Esophagus squamous epithelium (tissue), 5 donors: Measurements from ENCODE around the gene ALKBH5. TPM values are rescaled to one million over a fixed set of nuclear protein-coding genes. Genes with fewer than 3 reads are reported as not detected.

Experiments used
- DNase-seq: peaks from one replicate; lab custom pipeline; 2025; lab: John Stamatoyannopoulos, UW
- H3K27ac ChIP-seq, 4 donors: fragments of 200-600 bp; sonication (generic); one replicate each; pipeline ENCODE4 v1.5.1; 2016 to 2019; ENCODE audit warnings: mild to moderate bottlenecking in 1 of 4
- H3K27me3 ChIP-seq, 4 donors: fragments of 200-600 bp; sonication (generic); 1 replicate in 3 of 4; 2 replicates in 1 of 4; pipeline versions ENCODE4 v1.5.1 to v1.6.0; 2017 to 2021; ENCODE audit warnings: antibody characterized with exemption in 1 of 4
- H3K36me3 ChIP-seq, 3 donors: fragments of 200-600 bp; sonication (generic); one replicate each; pipeline ENCODE4 v1.5.1; 2016 to 2019
- H3K4me1 ChIP-seq, 3 donors: fragments of 200-600 bp; sonication (generic); one replicate each; pipeline ENCODE4 v1.5.1; 2017 to 2019
- H3K4me3 ChIP-seq, 4 donors: fragments of 200-600 bp; sonication (generic); 1 replicate in 3 of 4; 2 replicates in 1 of 4; pipeline ENCODE4 v1.5.1; 2016 to 2019; ENCODE audit warnings: mild to moderate bottlenecking in 2 of 4, moderate library complexity in 1 of 4
- H3K9me3 ChIP-seq, 3 donors: fragments of 200-600 bp; sonication (generic); one replicate each; pipeline ENCODE4 v1.5.1; 2016 to 2019
- POLR2A ChIP-seq, 4 donors: fragments of 450-650 bp; IDR thresholded peaks; one replicate each; pipeline ENCODE4 v1.6.1; 2017; ENCODE audit warnings: antibody characterized with exemption in 4 of 4, mild to moderate bottlenecking in 4 of 4, moderate library complexity in 3 of 4
- WGBS, 2 donors: methylation state at CpG; one replicate each; pipeline ENCODE4 v1.1.5; 2018; 5-methylcytosine and 5-hydroxymethylcytosine counted together
- intact Hi-C: fragments of 100-400 bp; cut with DNase I; formaldehyde crosslinking; loops from one replicate; pipeline ENCODE4 v1.15.0; 2022
- total RNA-seq, 4 donors: library from RNA; depleted of rRNA; stranded (reverse); fragments of >200 nt; gene quantifications; one replicate each; pipeline ENCODE4 v1.1.0, GENCODE V29; 2016
- TF ChIP-seq, protein P1 (sequence below), 6 experiments: fragments of 450-650 bp in 4 of 6; fragments of 200-600 bp in 2 of 6; sonication (generic) in 2 of 6; IDR thresholded peaks; one replicate each; pipeline ENCODE4 v1.5.1; 2016 to 2019; ENCODE audit warnings: antibody characterized with exemption in 6 of 6, mild to moderate bottlenecking in 4 of 6, moderate library complexity in 4 of 6
- donor health status: DM: yes; HTN: yes; CAD: no.

Gene ALKBH5
- total RNA-seq, 4 donors from 2014 or later, result 55.8 to 58.9 (median 56.9) TPM

DNA sequence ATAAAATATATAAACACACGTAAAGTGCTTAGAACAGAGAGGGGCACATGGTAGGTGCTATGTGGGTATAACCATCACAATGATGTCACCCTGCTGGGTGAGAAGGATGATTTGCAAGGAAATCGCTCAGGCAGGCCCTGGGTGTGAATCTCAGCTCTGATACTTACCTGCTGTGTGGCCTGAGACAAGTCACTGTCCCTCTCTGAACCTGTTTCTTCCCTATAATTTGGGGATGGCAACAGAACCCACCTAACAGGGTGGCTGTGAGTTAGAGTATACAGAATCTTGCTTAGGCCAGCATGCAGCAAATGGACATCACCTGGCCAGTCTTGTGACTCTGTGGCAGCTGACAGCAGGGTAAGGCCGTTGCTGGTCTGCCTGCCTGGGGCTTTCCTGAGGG is 36.6 kb upstream of the ALKBH5 start:
- no peak overlapping the region for H3K27ac ChIP-seq
- H3K27me3 ChIP-seq, result peaks cover 0 to 18% (median 0%) of the 10 kb centered on the region in 4 donors
- 74 to 77% methylated on average over 3 of the region's 3 CpGs for WGBS, 2 donors
- peaks cover 0 to 7% (median 0%) of the 10 kb centered on the region in 3 donors for H3K4me1 ChIP-seq
- intact Hi-C loops, result no loop called here
- no peak overlapping the region for H3K4me3 ChIP-seq
- no peak for DNase-seq
- TF ChIP-seq POLR2A (IDR thresholded peaks at IDR 0.05), result no peak
- TF ChIP-seq, protein P1, sequence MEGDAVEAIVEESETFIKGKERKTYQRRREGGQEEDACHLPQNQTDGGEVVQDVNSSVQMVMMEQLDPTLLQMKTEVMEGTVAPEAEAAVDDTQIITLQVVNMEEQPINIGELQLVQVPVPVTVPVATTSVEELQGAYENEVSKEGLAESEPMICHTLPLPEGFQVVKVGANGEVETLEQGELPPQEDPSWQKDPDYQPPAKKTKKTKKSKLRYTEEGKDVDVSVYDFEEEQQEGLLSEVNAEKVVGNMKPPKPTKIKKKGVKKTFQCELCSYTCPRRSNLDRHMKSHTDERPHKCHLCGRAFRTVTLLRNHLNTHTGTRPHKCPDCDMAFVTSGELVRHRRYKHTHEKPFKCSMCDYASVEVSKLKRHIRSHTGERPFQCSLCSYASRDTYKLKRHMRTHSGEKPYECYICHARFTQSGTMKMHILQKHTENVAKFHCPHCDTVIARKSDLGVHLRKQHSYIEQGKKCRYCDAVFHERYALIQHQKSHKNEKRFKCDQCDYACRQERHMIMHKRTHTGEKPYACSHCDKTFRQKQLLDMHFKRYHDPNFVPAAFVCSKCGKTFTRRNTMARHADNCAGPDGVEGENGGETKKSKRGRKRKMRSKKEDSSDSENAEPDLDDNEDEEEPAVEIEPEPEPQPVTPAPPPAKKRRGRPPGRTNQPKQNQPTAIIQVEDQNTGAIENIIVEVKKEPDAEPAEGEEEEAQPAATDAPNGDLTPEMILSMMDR (IDR thresholded peaks at IDR 0.05), result no peak
- H3K9me3 ChIP-seq, result no peaks in the 10 kb centered on the region
- no peaks in the 10 kb centered on the region for H3K36me3 ChIP-seq

DNA sequence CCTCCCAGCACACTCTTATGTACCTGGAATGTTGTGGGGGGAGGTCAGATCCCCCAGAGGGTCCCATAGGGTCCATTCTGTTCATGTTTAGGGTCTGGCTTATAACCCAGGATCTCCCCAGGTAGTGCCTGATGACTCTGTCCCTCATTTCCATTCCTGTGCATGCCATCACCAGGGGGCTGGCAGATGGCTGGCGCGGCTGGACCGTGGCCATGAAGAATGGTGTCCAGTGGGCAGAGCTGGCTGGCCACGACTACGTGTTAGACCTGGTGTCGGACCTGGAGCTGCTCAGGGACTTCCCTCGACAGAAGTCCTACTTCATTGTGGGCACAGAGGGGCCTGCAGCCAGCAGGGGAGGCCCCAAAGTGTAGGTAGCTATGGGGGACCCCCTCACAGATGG is 35.0 kb upstream of the ALKBH5 start:
- 80% methylated on average over 1 of the region's 7 CpGs; no CpG with 5 or more reads in 1 of the 2 donors for WGBS, 2 donors
- TF ChIP-seq, protein P1 (IDR thresholded peaks at IDR 0.05), result no peak
- no peak for DNase-seq
- intact Hi-C loops, result no loop called here
- no peaks in the 10 kb centered on the region for H3K9me3 ChIP-seq
- peaks cover 6 to 17% (median 9%) of the 10 kb centered on the region in 3 donors for H3K4me1 ChIP-seq
- no peak overlapping the region for H3K27ac ChIP-seq
- peaks cover 0 to 2% (median 0%) of the 10 kb centered on the region in 4 donors for H3K27me3 ChIP-seq
- H3K36me3 ChIP-seq, result no peaks in the 10 kb centered on the region
- H3K4me3 ChIP-seq, result no peak overlapping the region

DNA sequence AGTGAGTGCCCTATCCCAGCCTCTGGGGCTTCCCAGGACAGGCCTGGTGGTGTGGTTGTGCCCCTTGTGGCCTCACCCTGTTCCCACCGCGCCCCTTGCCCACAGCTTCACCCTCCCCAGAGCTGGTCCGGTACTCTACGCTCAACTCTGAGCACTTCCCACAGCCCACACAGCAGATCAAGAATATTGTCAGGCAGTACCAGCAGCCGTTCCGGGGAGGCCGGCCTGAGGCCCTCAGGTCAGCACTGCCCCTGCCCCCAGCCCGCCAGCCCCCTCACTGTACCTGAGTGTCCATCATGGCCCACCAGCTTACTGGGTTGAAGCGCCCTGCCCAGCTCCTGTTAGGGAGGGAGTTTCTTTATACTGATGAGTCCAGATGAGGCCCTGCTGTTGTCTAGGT is 32.3 kb upstream of the ALKBH5 start:
- H3K36me3 ChIP-seq, result no peaks in the 10 kb centered on the region
- H3K27ac ChIP-seq, result no peak overlapping the region
- no peak for DNase-seq
- intact Hi-C loops, result no loop called here
- H3K9me3 ChIP-seq, result no peaks in the 10 kb centered on the region
- H3K4me3 ChIP-seq, result no peak overlapping the region
- peaks cover 6 to 25% (median 9%) of the 10 kb centered on the region in 3 donors for H3K4me1 ChIP-seq
- WGBS, 2 donors, result 100% methylated on average over 2 of the region's 9 CpGs; no CpG with 5 or more reads in 1 of the 2 donors
- TF ChIP-seq, protein P1 (IDR thresholded peaks at IDR 0.05), result no peak
- TF ChIP-seq POLR2A (IDR thresholded peaks at IDR 0.05), result no peak
- H3K27me3 ChIP-seq, result no peaks in the 10 kb centered on the region

DNA sequence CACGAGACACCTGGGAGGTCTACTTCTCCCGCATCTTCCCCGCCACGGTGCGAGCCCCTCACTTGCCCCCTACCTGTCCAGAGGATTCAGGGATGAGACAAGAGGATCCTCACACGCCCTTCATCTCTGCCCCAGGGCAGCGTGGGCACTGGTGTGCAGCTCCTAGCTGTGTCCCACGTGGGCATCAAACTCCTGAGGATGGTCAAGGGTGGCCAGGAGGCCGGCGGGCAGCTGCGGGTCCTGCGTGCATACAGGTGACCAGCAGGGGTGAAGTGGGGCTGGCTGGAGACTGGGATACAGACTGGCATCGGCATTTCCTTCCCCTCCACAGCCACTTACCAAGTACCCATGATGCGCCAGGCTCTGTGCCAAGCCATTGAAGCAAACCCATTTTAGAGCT is 28.4 kb upstream of the ALKBH5 start:
- H3K27ac ChIP-seq, result peak overlapping the region in 1 of 4 donors; percentile 3
- 91 to 93% methylated on average over 8 to 12 of the region's 14 CpGs for WGBS, 2 donors
- intact Hi-C loops, result no loop called here

DNA sequence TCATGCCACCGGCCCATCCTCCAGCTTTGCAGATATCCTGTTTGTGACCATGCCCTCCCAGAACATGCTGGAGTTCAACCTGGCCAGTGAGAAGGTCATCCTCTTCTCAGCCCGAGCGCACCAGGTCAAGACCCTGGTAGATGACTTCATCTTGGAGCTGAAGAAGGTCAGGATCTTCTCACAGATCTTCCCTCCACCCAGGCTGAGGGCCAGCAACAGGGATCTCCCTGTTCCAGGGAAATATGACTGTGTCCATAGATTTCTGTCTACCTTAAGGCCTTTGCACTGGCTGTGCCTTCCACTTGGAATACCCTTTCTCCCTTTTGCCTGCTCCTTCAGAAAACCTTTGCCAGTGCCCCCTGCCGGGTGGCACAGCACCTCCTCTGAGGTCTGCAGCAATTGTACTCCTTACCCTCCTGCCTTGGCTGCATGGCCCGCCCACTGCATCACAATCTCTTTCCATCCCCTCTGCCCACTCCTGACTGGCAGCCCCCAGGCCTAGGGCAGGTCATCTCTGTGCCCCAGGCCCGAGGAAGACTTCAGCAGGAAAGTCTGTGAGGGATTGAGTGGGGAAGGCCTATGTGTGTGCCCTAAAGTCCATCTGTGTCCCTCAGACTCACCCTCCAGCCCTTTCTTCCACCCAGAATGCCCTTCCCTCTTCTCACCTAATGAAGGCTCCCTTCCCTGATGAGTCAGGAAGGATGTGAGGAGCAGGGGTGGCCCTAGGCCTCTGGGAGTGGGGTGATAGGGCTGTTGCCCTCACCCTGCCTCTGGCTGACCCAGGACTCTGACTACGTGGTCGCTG is 27.3 kb upstream of the ALKBH5 start:
- WGBS, 2 donors, result 62 to 80% methylated on average over 3 to 6 of the region's 8 CpGs
- H3K27ac ChIP-seq, result peak overlapping the region in 2 of 4 donors; percentile 78 to 89

More for the DNA sequence above, 28.4 kb upstream of the ALKBH5 start:
- Histone ChIP-seq H3K9me3 (no peaks in the 10 kb centered on the region), H3K27me3 (no peaks in the 10 kb centered on the region), H3K4me1 (peaks cover 12 to 54% (median 29%) of the 10 kb centered on the region in 3 donors), H3K4me3 (no peak overlapping the region), H3K36me3 (no peaks in the 10 kb centered on the region)
- DNase-seq, result no peak
- TF ChIP-seq POLR2A (IDR thresholded peaks at IDR 0.05), result no peak
- TF ChIP-seq, protein P1 (IDR thresholded peaks at IDR 0.05), result no peak

More for the DNA sequence above, 27.3 kb upstream of the ALKBH5 start:
- no peak overlapping the region for H3K4me3 ChIP-seq
- DNase-seq, result no peak
- TF ChIP-seq POLR2A (IDR thresholded peaks at IDR 0.05), result no peak
- TF ChIP-seq, protein P1 (IDR thresholded peaks at IDR 0.05), result no peak
- intact Hi-C loops, result no loop called here
- H3K9me3 ChIP-seq, result no peaks in the 10 kb centered on the region
- no peaks in the 10 kb centered on the region for H3K36me3 ChIP-seq
- peaks cover 12 to 54% (median 29%) of the 10 kb centered on the region in 3 donors for H3K4me1 ChIP-seq
- no peaks in the 10 kb centered on the region for H3K27me3 ChIP-seq
